ENCODE measurements around the gene PLAC9.

PLAC9 gene

DNA sequence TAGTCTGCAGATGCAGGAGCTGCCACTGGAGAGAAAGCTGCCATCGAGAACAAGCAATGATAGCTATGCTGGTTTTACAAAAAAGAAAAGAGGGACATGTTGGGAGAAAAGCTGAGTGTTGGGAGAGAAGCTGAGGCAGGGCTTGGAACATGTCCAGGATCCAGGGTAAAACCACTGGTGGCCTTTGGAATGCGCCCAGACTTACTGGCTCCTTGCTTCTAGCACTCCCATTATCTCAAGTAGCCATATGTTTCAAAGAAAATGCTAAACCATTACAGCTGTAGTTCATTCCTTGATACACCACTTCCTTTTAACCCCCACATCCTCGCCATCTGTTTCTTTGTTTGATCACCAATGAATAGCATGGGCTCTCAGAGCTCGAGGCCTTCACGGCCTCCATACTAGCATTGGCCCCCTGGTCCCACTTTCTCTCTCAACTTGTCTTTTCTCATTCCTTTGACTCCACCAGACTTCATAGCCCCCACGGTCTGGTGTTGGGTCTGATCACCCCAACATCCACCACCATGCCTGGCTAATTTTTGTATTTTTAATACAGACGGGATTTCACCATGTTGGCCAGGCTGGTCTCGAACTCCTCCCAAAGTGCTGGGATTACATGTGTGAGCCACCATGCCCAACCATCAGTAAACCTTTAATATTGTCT is 23.8 kb upstream of the PLAC9 start:
- Histone ChIP-seq H3K79me2 (ENCODE audit: low read length) (no peaks in the 10 kb centered on the region), H3K4me1 (ENCODE audit: low read length) (0 out of 2 replicates have a peak, but pooled peaks cover 13% of the 10 kb centered on the region), H3K27ac (ENCODE audit: low read length) (no peak overlapping the region)

DNA sequence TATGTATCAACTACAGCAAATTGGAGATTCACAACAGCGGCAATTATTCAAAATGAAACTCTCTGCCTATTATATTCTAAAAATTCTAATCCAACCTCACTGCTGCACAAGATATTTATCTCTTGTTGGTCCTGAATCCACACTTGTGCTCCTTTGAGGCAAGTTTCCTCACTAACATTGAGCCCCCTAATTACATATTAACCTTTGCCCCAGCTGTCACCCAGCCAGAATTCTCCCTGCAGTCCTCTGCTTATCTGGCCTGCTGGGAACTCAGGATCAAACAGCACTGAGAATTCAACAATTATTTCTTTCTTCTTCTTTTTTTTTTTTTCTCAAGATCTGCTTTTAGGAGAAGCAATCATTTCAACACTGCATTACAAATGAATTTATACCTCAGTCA is 21.5 kb upstream of the PLAC9 start:
- Histone ChIP-seq H3F3A (ENCODE audit: insufficient read depth, low read length) (peaks cover 15% of the 10 kb centered on the region), H3K9me2 (replicated peaks; ENCODE audit: insufficient read depth, low read length) (no peaks in the 10 kb centered on the region), H3K4me3 (ENCODE audit: low read length) (0 out of 2 replicates have a peak overlapping the region, but pooled peaks have one; percentile 65), H3K4me2 (ENCODE audit: low read depth, low read length) (peak overlapping the region; percentile 89; the same call in 1 of the 2 replicates), H3K9ac (ENCODE audit: low read length) (peak overlapping the region; percentile 74; the same call in 1 of the 2 replicates), H3K4me1 (ENCODE audit: low read length) (0 out of 2 replicates have a peak, but pooled peaks cover 13% of the 10 kb centered on the region), H2AFZ (ENCODE audit: low read length) (peak overlapping the region; percentile 58; the same call in 1 of the 2 replicates), H3K36me3 (replicated peaks; ENCODE audit: insufficient read depth, low read length) (no peaks in the 10 kb centered on the region), H3K79me2 (ENCODE audit: low read length) (no peaks in the 10 kb centered on the region), H3K27ac (ENCODE audit: low read length) (peak overlapping the region; percentile 98; the same call in 1 of the 2 replicates), H3K27me3 (replicated peaks; ENCODE audit: insufficient read depth, low read length) (no peaks in the 10 kb centered on the region), H3K9me3 (replicated peaks; ENCODE audit: insufficient read depth, low read length) (no peaks in the 10 kb centered on the region), H4K20me1 (ENCODE audit: insufficient read depth, low read length) (no peaks in the 10 kb centered on the region)
- TF ChIP-seq EZH2phosphoT487 (IDR thresholded peaks at IDR 0.05; ENCODE audit: low read length) (no peak), EZH2 (optimal IDR thresholded peaks at IDR 0.05; ENCODE audit: low read depth, low read length) (no peak)
- TF ChIP-seq, protein P1, sequence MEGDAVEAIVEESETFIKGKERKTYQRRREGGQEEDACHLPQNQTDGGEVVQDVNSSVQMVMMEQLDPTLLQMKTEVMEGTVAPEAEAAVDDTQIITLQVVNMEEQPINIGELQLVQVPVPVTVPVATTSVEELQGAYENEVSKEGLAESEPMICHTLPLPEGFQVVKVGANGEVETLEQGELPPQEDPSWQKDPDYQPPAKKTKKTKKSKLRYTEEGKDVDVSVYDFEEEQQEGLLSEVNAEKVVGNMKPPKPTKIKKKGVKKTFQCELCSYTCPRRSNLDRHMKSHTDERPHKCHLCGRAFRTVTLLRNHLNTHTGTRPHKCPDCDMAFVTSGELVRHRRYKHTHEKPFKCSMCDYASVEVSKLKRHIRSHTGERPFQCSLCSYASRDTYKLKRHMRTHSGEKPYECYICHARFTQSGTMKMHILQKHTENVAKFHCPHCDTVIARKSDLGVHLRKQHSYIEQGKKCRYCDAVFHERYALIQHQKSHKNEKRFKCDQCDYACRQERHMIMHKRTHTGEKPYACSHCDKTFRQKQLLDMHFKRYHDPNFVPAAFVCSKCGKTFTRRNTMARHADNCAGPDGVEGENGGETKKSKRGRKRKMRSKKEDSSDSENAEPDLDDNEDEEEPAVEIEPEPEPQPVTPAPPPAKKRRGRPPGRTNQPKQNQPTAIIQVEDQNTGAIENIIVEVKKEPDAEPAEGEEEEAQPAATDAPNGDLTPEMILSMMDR (IDR thresholded peaks at IDR 0.05; ENCODE audit: low read length) = no peak
- no peak for DNase-seq

More for the DNA sequence above, 23.8 kb upstream of the PLAC9 start:
- no peak for DNase-seq
- no peaks in the 10 kb centered on the region for H3K36me3 ChIP-seq (replicated peaks; ENCODE audit: insufficient read depth, low read length)
- TF ChIP-seq, protein P1 (IDR thresholded peaks at IDR 0.05; ENCODE audit: low read length) = no peak
- TF ChIP-seq EZH2phosphoT487 (IDR thresholded peaks at IDR 0.05; ENCODE audit: low read length) (no peak), EZH2 (optimal IDR thresholded peaks at IDR 0.05; ENCODE audit: low read depth, low read length) (no peak)
- H3K9me3 ChIP-seq (replicated peaks; ENCODE audit: insufficient read depth, low read length) = no peaks in the 10 kb centered on the region
- no peak overlapping the region for H3K9ac ChIP-seq (ENCODE audit: low read length)
- H3K27me3 ChIP-seq (replicated peaks; ENCODE audit: insufficient read depth, low read length) = no peaks in the 10 kb centered on the region
- H3K4me2 ChIP-seq (ENCODE audit: low read depth, low read length) = no peak overlapping the region
- H3K4me3 ChIP-seq (ENCODE audit: low read length) = no peak overlapping the region
- H2AFZ ChIP-seq (ENCODE audit: low read length) = no peak overlapping the region
- no peaks in the 10 kb centered on the region for H3K9me2 ChIP-seq (replicated peaks; ENCODE audit: insufficient read depth, low read length)
- H3F3A ChIP-seq (ENCODE audit: insufficient read depth, low read length) = peaks cover 15% of the 10 kb centered on the region
- no peaks in the 10 kb centered on the region for H4K20me1 ChIP-seq (ENCODE audit: insufficient read depth, low read length)

GRCh38 chr10:80118669-80119068 is 13.9 kb upstream of the PLAC9 start:
- Histone ChIP-seq H3K4me1 (ENCODE audit: low read length) (no peaks in the 10 kb centered on the region), H3K4me2 (ENCODE audit: low read depth, low read length) (no peak overlapping the region), H3K27me3 (replicated peaks; ENCODE audit: insufficient read depth, low read length) (no peaks in the 10 kb centered on the region), H3K9me2 (replicated peaks; ENCODE audit: insufficient read depth, low read length) (no peaks in the 10 kb centered on the region), H3K79me2 (ENCODE audit: low read length) (no peaks in the 10 kb centered on the region), H3K9ac (ENCODE audit: low read length) (no peak overlapping the region), H4K20me1 (ENCODE audit: insufficient read depth, low read length) (no peaks in the 10 kb centered on the region), H3K36me3 (replicated peaks; ENCODE audit: insufficient read depth, low read length) (no peaks in the 10 kb centered on the region), H3K27ac (ENCODE audit: low read length) (no peak overlapping the region), H3K9me3 (replicated peaks; ENCODE audit: insufficient read depth, low read length) (no peaks in the 10 kb centered on the region), H3F3A (ENCODE audit: insufficient read depth, low read length) (no peaks in the 10 kb centered on the region), H2AFZ (ENCODE audit: low read length) (no peak overlapping the region), H3K4me3 (ENCODE audit: low read length) (no peak overlapping the region)
- TF ChIP-seq EZH2 (optimal IDR thresholded peaks at IDR 0.05; ENCODE audit: low read depth, low read length) (no peak), EZH2phosphoT487 (IDR thresholded peaks at IDR 0.05; ENCODE audit: low read length) (no peak)
- TF ChIP-seq, protein P1 (IDR thresholded peaks at IDR 0.05; ENCODE audit: low read length) = no peak
- DNase-seq = no peak

Measured in MM.1S (cell line).